ENCODE results near the gene ZFP92. TPM values are rescaled to one million over a fixed set of nuclear protein-coding genes. Genes with fewer than 3 reads are reported as not detected.

ZFP92 gene
- total and polyA plus RNA-seq, 2 donors (not counting 1 experiment from before 2014, with no cell fraction given) = 0.06 to 0.17 TPM

- DNase-seq (ENCODE audit: low read depth in 2 of 2) = no peak
- Histone ChIP-seq H3K27ac (ENCODE audit: insufficient read depth, low read length) (no peak overlapping the region), H3K4me1 (ENCODE audit: control insufficient read depth, extremely low read depth, insufficient read depth, low read length) (no peaks in the 10 kb centered on the region), H3K9ac (ENCODE audit: insufficient read depth, low read length) (no peak overlapping the region), H3K9me3 (ENCODE audit: control insufficient read depth, insufficient read depth, low read depth, low read length) (no peaks in the 10 kb centered on the region), H3K27me3 (ENCODE audit: control insufficient read depth, insufficient read depth, low read length) (no peaks in the 10 kb centered on the region), H3K79me2 (ENCODE audit: control insufficient read depth, insufficient read depth, low read length) (no peaks in the 10 kb centered on the region), H2AFZ (ENCODE audit: low read length) (no peak overlapping the region), H3K36me3 (ENCODE audit: control insufficient read depth, insufficient read depth, low read length) (no peaks in the 10 kb centered on the region), H3K4me2 (ENCODE audit: extremely low read depth, insufficient read depth, low read length) (no peak overlapping the region), H3K4me3 (replicated peaks in 1 of 4; ENCODE audit: control extremely low read depth in 1 of 4, insufficient read depth in 1 of 4, low read depth in 3 of 4, low read length in 4 of 4) (no peak overlapping the region), H4K20me1 (ENCODE audit: control insufficient read depth, extremely low read depth, insufficient read depth, low read length) (no peaks in the 10 kb centered on the region)
- no peak for TF ChIP-seq EZH2 (IDR thresholded peaks at IDR 0.05; ENCODE audit: low read length, missing control alignments)
- TF ChIP-seq CTCF (conservative IDR thresholded peaks at IDR 0.05 in 1 of 2, IDR thresholded peaks at IDR 0.05 in 1 of 2; ENCODE audit: low read depth in 1 of 2, low read length in 2 of 2) = no peak
Measured at GRCh38 chrX:153441981-153442380, 30.7 kb downstream of the ZFP92 start.

- DNase-seq (ENCODE audit: low read depth in 2 of 2) = no peak
- no peaks in the 10 kb centered on the region for H3K27me3 ChIP-seq (ENCODE audit: control insufficient read depth, insufficient read depth, low read length)
- H4K20me1 ChIP-seq (ENCODE audit: control insufficient read depth, extremely low read depth, insufficient read depth, low read length) = no peaks in the 10 kb centered on the region
- no peak overlapping the region for H2AFZ ChIP-seq (ENCODE audit: low read length)
- no peak overlapping the region for H3K27ac ChIP-seq (ENCODE audit: insufficient read depth, low read length)
- no peak overlapping the region for H3K4me2 ChIP-seq (ENCODE audit: extremely low read depth, insufficient read depth, low read length)
- no peaks in the 10 kb centered on the region for H3K36me3 ChIP-seq (ENCODE audit: control insufficient read depth, insufficient read depth, low read length)
- TF ChIP-seq CTCF (conservative IDR thresholded peaks at IDR 0.05 in 1 of 2, IDR thresholded peaks at IDR 0.05 in 1 of 2; ENCODE audit: low read depth in 1 of 2, low read length in 2 of 2) (no peak), EZH2 (IDR thresholded peaks at IDR 0.05; ENCODE audit: low read length, missing control alignments) (no peak)
- H3K4me3 ChIP-seq (replicated peaks in 1 of 4; ENCODE audit: control extremely low read depth in 1 of 4, insufficient read depth in 1 of 4, low read depth in 3 of 4, low read length in 4 of 4) = no peak overlapping the region
- H3K9ac ChIP-seq (ENCODE audit: insufficient read depth, low read length) = no peak overlapping the region
- no peaks in the 10 kb centered on the region for H3K4me1 ChIP-seq (ENCODE audit: control insufficient read depth, extremely low read depth, insufficient read depth, low read length)
- no peaks in the 10 kb centered on the region for H3K79me2 ChIP-seq (ENCODE audit: control insufficient read depth, insufficient read depth, low read length)
- no peaks in the 10 kb centered on the region for H3K9me3 ChIP-seq (ENCODE audit: control insufficient read depth, insufficient read depth, low read depth, low read length)
Measured at GRCh38 chrX:153442463-153442862, 31.2 kb downstream of the ZFP92 start.

- TF ChIP-seq EZH2 (IDR thresholded peaks at IDR 0.05; ENCODE audit: low read length, missing control alignments) = no peak
- TF ChIP-seq CTCF (conservative IDR thresholded peaks at IDR 0.05 in 1 of 2, IDR thresholded peaks at IDR 0.05 in 1 of 2; ENCODE audit: low read depth in 1 of 2, low read length in 2 of 2) = no peak
- Histone ChIP-seq H2AFZ (ENCODE audit: low read length) (no peak overlapping the region), H3K36me3 (ENCODE audit: control insufficient read depth, insufficient read depth, low read length) (no peaks in the 10 kb centered on the region)
Measured at GRCh38 chrX:153443476-153444332, 32.4 kb downstream of the ZFP92 start.

More at GRCh38 chrX:153443476-153444332, 32.4 kb downstream of the ZFP92 start:
- H3K9ac ChIP-seq (ENCODE audit: insufficient read depth, low read length) = no peak overlapping the region
- no peak overlapping the region for H3K4me3 ChIP-seq (replicated peaks in 1 of 4; ENCODE audit: control extremely low read depth in 1 of 4, insufficient read depth in 1 of 4, low read depth in 3 of 4, low read length in 4 of 4)
- H3K27me3 ChIP-seq (ENCODE audit: control insufficient read depth, insufficient read depth, low read length) = no peaks in the 10 kb centered on the region
- H3K27ac ChIP-seq (ENCODE audit: insufficient read depth, low read length) = no peak overlapping the region
- no peaks in the 10 kb centered on the region for H4K20me1 ChIP-seq (ENCODE audit: control insufficient read depth, extremely low read depth, insufficient read depth, low read length)
- no peak overlapping the region for H3K4me2 ChIP-seq (ENCODE audit: extremely low read depth, insufficient read depth, low read length)
- no peak for DNase-seq (ENCODE audit: low read depth in 2 of 2)
- no peaks in the 10 kb centered on the region for H3K4me1 ChIP-seq (ENCODE audit: control insufficient read depth, extremely low read depth, insufficient read depth, low read length)
- no peaks in the 10 kb centered on the region for H3K79me2 ChIP-seq (ENCODE audit: control insufficient read depth, insufficient read depth, low read length)
- no peaks in the 10 kb centered on the region for H3K9me3 ChIP-seq (ENCODE audit: control insufficient read depth, insufficient read depth, low read depth, low read length)
